ENCODE results near the gene RXRG.

Gene RXRG

GRCh38 chr1:165444897-165445370, at the start of gene RXRG:
Gene RXRG (minus strand): TSS chr1:165445126. CDS start chr1:165444893, 233 bp downstream.
- Mint-ChIP-seq H3K9me3 (no peaks in the 10 kb centered on the region), H3K27me3 (peaks cover 37% of the 10 kb centered on the region), H3K4me1 (no peaks in the 10 kb centered on the region), H3K27ac (no peak within 1 kb of the TSS), H3K4me3 (no peak within 1 kb of the TSS), H3K36me3 (no peaks in the 10 kb centered on the region)

GRCh38 chr1:165492845-165493373, 48.0 kb upstream of the RXRG start:
- Mint-ChIP-seq H3K27me3 (peaks cover 4% of the 10 kb centered on the region), H3K27ac (no peak overlapping the region), H3K36me3 (no peaks in the 10 kb centered on the region), H3K4me3 (no peak overlapping the region), H3K9me3 (no peaks in the 10 kb centered on the region), H3K4me1 (no peaks in the 10 kb centered on the region)

GRCh38 chr1:165490175-165490574, 45.2 kb upstream of the RXRG start:
- Mint-ChIP-seq H3K4me1 (no peaks in the 10 kb centered on the region), H3K9me3 (no peaks in the 10 kb centered on the region), H3K27ac (no peak overlapping the region), H3K4me3 (no peak overlapping the region), H3K36me3 (no peaks in the 10 kb centered on the region), H3K27me3 (peaks cover 10% of the 10 kb centered on the region)

- Mint-ChIP-seq H3K27me3 (peaks cover 7% of the 10 kb centered on the region), H3K36me3 (no peaks in the 10 kb centered on the region), H3K4me1 (no peaks in the 10 kb centered on the region), H3K27ac (no peak overlapping the region), H3K9me3 (no peaks in the 10 kb centered on the region), H3K4me3 (no peak overlapping the region)
These were observed 43.0 kb upstream of the RXRG start for GRCh38 chr1:165487921-165488320.

- H3K36me3 Mint-ChIP-seq = no peaks in the 10 kb centered on the region
- peaks cover 7% of the 10 kb centered on the region for H3K27me3 Mint-ChIP-seq
- no peak overlapping the region for H3K4me3 Mint-ChIP-seq
- no peaks in the 10 kb centered on the region for H3K9me3 Mint-ChIP-seq
- no peak overlapping the region for H3K27ac Mint-ChIP-seq
- H3K4me1 Mint-ChIP-seq = peaks cover 8% of the 10 kb centered on the region
These were observed 41.7 kb upstream of the RXRG start for GRCh38 chr1:165486663-165487062.

GRCh38 chr1:165485716-165486115, 40.8 kb upstream of the RXRG start:
- no peak overlapping the region for H3K27ac Mint-ChIP-seq
- peaks cover 8% of the 10 kb centered on the region for H3K4me1 Mint-ChIP-seq
- peaks cover 7% of the 10 kb centered on the region for H3K27me3 Mint-ChIP-seq

GRCh38 chr1:165484532-165484931, 39.6 kb upstream of the RXRG start:
- peaks cover 9% of the 10 kb centered on the region for H3K27me3 Mint-ChIP-seq
- H3K4me3 Mint-ChIP-seq = no peak overlapping the region
- no peaks in the 10 kb centered on the region for H3K36me3 Mint-ChIP-seq
- no peak overlapping the region for H3K27ac Mint-ChIP-seq
- no peaks in the 10 kb centered on the region for H3K9me3 Mint-ChIP-seq
- H3K4me1 Mint-ChIP-seq = peaks cover 8% of the 10 kb centered on the region

More at GRCh38 chr1:165485716-165486115, 40.8 kb upstream of the RXRG start:
- H3K9me3 Mint-ChIP-seq = no peaks in the 10 kb centered on the region
- no peak overlapping the region for H3K4me3 Mint-ChIP-seq
- H3K36me3 Mint-ChIP-seq = no peaks in the 10 kb centered on the region

GRCh38 chr1:165483412-165483811, 38.5 kb upstream of the RXRG start:
- no peak overlapping the region for H3K27ac Mint-ChIP-seq
- peaks cover 8% of the 10 kb centered on the region for H3K4me1 Mint-ChIP-seq
- H3K36me3 Mint-ChIP-seq = no peaks in the 10 kb centered on the region
- H3K27me3 Mint-ChIP-seq = peaks cover 9% of the 10 kb centered on the region
- H3K4me3 Mint-ChIP-seq = no peak overlapping the region
- no peaks in the 10 kb centered on the region for H3K9me3 Mint-ChIP-seq

GRCh38 chr1:165481820-165482532, 37.0 kb upstream of the RXRG start:
- peaks cover 8% of the 10 kb centered on the region for H3K4me1 Mint-ChIP-seq

GRCh38 chr1:165476776-165477175, 31.9 kb upstream of the RXRG start:
- Mint-ChIP-seq H3K27ac (no peak overlapping the region), H3K27me3 (peaks cover 2% of the 10 kb centered on the region), H3K4me3 (no peak overlapping the region), H3K36me3 (no peaks in the 10 kb centered on the region), H3K4me1 (peaks cover under 1% of the 10 kb centered on the region), H3K9me3 (no peaks in the 10 kb centered on the region)

More at GRCh38 chr1:165481820-165482532, 37.0 kb upstream of the RXRG start:
- Mint-ChIP-seq H3K4me3 (no peak overlapping the region), H3K27ac (no peak overlapping the region), H3K9me3 (no peaks in the 10 kb centered on the region), H3K36me3 (no peaks in the 10 kb centered on the region), H3K27me3 (peaks cover 4% of the 10 kb centered on the region)

- no peaks in the 10 kb centered on the region for H3K36me3 Mint-ChIP-seq
- no peak overlapping the region for H3K4me3 Mint-ChIP-seq
- no peaks in the 10 kb centered on the region for H3K9me3 Mint-ChIP-seq
- no peak overlapping the region for H3K27ac Mint-ChIP-seq
- H3K27me3 Mint-ChIP-seq = peaks cover 3% of the 10 kb centered on the region
- no peaks in the 10 kb centered on the region for H3K4me1 Mint-ChIP-seq
These were observed 29.3 kb upstream of the RXRG start for GRCh38 chr1:165474196-165474595.

- Mint-ChIP-seq H3K9me3 (no peaks in the 10 kb centered on the region), H3K27me3 (peaks cover 3% of the 10 kb centered on the region), H3K4me1 (no peaks in the 10 kb centered on the region), H3K36me3 (no peaks in the 10 kb centered on the region), H3K27ac (no peak overlapping the region), H3K4me3 (no peak overlapping the region)
These were observed 28.2 kb upstream of the RXRG start for GRCh38 chr1:165473081-165473480.

- H3K9me3 Mint-ChIP-seq = no peaks in the 10 kb centered on the region
- no peaks in the 10 kb centered on the region for H3K4me1 Mint-ChIP-seq
- H3K4me3 Mint-ChIP-seq = no peak overlapping the region
- no peak overlapping the region for H3K27ac Mint-ChIP-seq
- peaks cover 5% of the 10 kb centered on the region for H3K27me3 Mint-ChIP-seq
- no peaks in the 10 kb centered on the region for H3K36me3 Mint-ChIP-seq
These were observed 23.9 kb upstream of the RXRG start for GRCh38 chr1:165468726-165469249.

- Mint-ChIP-seq H3K9me3 (no peaks in the 10 kb centered on the region), H3K36me3 (no peaks in the 10 kb centered on the region), H3K4me1 (no peaks in the 10 kb centered on the region), H3K4me3 (no peak overlapping the region), H3K27me3 (peaks cover 7% of the 10 kb centered on the region), H3K27ac (no peak overlapping the region)
These were observed 23.3 kb upstream of the RXRG start for GRCh38 chr1:165468253-165468652.

GRCh38 chr1:165467706-165468105, 22.8 kb upstream of the RXRG start:
- no peaks in the 10 kb centered on the region for H3K9me3 Mint-ChIP-seq
- no peak overlapping the region for H3K27ac Mint-ChIP-seq
- no peak overlapping the region for H3K4me3 Mint-ChIP-seq
- H3K4me1 Mint-ChIP-seq = no peaks in the 10 kb centered on the region
- H3K36me3 Mint-ChIP-seq = no peaks in the 10 kb centered on the region
- peaks cover 7% of the 10 kb centered on the region for H3K27me3 Mint-ChIP-seq

GRCh38 chr1:165463978-165464377, 19.1 kb upstream of the RXRG start:
- H3K4me3 Mint-ChIP-seq = no peak overlapping the region
- no peaks in the 10 kb centered on the region for H3K9me3 Mint-ChIP-seq
- H3K4me1 Mint-ChIP-seq = no peaks in the 10 kb centered on the region

More at GRCh38 chr1:165463978-165464377, 19.1 kb upstream of the RXRG start:
- no peak overlapping the region for H3K27ac Mint-ChIP-seq
- H3K27me3 Mint-ChIP-seq = peaks cover 7% of the 10 kb centered on the region
- H3K36me3 Mint-ChIP-seq = no peaks in the 10 kb centered on the region

All from activated naive CD4-positive, alpha-beta T cell treated with anti-CD3 and anti-CD28 coated beads, Interleukin-2, amount 50 U/mL, for 24 hours (primary cell).